Ureter (tissue), 1 donor: ENCODE measurements around the gene MLLT11. TPM values are rescaled to one million over a fixed set of nuclear protein-coding genes. Genes with fewer than 3 reads are reported as not detected.
"Not testable (repeated sequence)": the region's sequence is repeated elsewhere in the genome, so short reads cannot be mapped to it uniquely, and the experiment has no call there.

Experiments used
- DNase-seq: peaks from one replicate; pipeline ENCODE4 v3.0.0-alpha.2; 2020; ENCODE audit warnings: low spot score
- total RNA-seq: library from RNA; stranded (reverse); gene quantifications from one replicate; pipeline ENCODE4 v1.2.4, GENCODE V29; 2023
- donor health status: DM: yes; HTN: yes; CAD: no.

The MLLT11 gene
- total RNA-seq, 1 donor from 2014 or later, result 1.4 TPM

DNA sequence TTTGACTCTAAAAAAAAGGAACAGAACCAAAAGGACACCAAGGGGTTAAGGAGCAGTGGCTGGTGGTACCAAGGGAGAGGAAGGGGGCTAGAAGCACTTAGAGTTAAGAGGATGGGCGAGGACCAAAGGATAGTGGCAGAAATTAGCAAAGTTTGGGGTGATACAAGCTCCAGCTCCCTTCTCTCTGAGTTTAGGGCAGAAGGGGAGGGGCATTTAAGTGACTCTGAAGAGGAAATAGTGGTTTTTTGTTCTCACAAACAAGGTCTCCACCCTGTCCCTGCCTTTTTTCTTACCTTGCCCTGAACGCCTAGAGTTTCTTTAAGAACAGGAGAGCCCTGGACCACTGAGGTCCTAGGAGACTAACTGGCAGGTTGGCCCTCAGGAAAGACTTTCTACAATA is 4.0 kb upstream of the MLLT11 start:
- DNase-seq, result no peak

GRCh38 chr1:151058692-151059091 is 1.5 kb upstream of the MLLT11 start:
- peak; percentile 89 for DNase-seq

- DNase-seq, result peak; percentile 84
These were observed 839 bp upstream of the MLLT11 start, which contains the start of gene CDC42SE1 for GRCh38 chr1:151059109-151060006. Gene CDC42SE1 (minus strand): TSS chr1:151059622. CDS start chr1:151055730, 3,892 bp downstream.

DNA sequence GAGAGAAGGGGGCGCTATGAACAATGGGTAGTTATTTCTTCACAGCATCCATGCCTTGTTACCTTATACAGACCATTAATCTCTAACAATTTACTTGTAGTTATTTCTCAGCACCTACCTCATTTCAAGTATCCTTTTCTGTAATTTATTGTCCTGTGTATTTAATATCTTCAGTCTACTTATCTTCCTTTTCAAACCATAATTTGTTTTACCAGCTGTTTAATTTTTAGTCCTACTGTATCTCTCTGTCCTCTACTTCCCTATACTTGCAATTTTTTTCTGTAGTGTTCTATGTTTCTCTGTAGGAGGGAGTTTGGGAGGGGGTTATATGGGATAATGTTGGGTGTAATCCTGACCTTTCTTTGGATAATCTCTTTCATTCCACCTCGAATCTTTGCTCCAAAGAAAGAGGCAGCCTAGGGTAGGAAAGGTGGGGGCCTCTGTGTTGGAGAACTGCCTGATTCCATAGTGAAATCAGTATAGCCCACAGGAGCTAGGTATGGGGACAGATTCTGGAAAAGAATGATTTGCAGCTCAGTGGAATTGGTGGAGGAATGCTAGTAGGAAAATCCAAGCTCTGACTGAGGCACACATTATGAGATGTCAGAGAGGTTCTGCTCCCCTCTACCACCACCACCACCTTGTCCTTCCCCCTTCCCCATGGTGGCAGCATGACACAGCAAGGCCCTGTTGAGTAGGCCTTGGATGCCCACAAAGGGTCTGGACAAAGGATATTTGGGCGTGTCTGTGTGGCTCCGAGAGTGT is 642 bp downstream of the MLLT11 start:
- no peak for DNase-seq

DNA sequence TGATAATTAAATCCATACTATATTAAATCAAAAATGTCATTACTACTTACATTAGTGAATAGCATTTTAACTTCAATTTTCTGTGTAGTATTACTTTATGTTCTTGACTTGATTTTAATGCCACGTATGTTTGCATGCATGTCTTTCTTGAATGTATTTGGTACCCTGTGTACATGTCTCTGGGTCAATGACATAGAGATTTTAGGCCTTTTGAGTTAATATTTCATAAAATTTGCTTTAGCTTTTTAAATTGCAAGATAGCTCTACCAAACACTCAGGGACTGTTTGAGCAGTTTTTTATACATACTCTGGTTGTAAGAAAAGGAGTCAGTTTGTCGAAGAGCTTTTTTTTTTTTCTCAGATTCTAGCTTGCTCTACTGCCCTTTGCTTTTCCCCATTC is 1.5 kb downstream of the MLLT11 start:
- no peak for DNase-seq

GRCh38 chr1:151062741-151063371 is 2.7 kb downstream of the MLLT11 start:
- DNase-seq, result no peak

DNA sequence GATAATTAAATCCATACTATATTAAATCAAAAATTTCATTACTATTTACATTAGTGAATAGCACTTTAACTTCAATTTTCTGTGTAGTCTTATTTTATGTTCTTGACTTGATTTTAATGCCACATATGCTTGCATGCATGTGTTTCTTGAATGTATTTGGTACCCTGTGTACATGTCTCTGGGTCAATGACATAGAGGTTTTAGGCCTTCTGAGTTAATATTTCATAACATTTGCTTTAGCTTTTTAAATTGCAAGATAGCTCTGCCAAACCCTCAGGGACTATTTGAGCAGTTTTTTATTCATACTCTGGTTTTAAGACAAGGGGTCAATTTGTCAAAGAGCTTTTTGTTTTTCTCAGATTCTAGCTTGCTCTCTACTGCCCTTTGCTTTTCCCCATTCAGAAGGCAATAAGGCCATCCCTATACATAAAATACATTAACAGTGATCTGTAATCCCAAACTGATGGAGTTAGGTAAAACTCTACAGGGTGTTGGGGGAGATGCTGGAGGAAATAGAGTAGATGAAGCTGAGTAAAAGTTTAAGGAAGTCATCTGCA is 5.0 kb downstream of the MLLT11 start:
- no peak for DNase-seq

- no peak for DNase-seq
These were observed 7.0 kb downstream of the MLLT11 start for GRCh38 chr1:151067185-151067584.

GRCh38 chr1:151069103-151069486 is 8.9 kb downstream of the MLLT11 start:
- no peak for DNase-seq

DNA sequence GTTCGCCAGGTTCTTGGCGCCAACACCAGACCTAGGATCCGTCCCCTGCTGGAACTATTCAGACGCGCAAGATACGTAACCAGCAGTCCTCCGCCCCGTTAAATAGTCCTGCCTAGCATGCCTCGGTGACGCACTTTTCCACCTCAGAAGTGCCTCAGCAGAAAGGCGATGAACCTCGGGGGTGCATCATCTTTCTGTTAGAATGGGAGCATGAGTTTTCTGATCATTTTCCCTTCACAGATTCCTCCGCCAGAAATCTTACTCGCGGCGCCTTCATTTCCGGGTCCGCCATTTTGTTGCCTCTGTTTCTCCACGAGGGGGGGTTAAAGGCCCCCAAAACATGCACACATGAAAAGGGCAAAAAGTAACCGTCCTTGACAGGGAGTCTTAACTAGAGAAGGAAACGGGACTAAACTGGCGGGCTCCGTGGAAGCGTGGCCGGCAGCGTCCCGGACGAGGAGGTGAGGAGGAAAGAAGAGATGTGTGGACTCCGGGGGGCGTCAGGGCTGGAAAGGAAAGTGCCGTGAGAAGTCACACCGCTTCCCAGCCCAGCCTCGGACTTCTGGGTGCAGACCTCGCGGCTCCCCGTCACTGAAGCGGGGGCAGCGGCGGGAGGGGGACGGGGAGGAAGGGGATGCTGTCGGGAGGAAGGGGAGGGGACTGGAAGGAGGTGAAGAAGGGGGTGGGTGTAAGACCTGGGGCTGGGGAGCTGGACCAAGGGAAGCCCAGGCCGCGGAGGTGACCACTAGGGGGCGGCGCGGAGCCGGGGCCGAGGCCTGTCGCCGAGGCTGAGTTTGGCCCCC is 10.5 kb downstream of the MLLT11 start, which contains the start of gene GABPB2:
Gene GABPB2, plus strand, starts transcription at position 288 of the 803 bp plus-strand sequence. CDS start 17,429 bp downstream, outside the sequence.
- DNase-seq, result peak; percentile 93

DNA sequence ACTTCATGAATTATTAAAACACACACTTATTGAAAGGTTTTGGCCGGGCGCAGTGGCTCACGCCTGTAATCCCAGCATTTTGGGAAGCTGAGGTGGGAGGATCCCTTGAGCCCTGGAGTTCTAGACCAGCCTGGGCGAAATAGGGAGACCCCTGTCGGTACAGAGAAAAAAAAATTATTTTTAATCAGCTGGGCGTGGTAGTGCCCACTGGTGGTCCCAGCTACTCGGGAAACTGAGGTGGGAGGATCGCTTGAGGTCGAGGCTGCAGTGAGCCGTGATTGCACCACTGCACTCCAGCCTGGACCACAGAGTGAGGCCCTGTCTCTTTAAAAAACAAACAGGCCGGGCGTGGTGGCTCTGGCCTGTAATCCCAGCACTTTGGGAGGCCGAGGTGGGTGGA is 12.0 kb downstream of the MLLT11 start:
- no peak for DNase-seq

- no peak for DNase-seq
These were observed 25.9 kb downstream of the MLLT11 start for GRCh38 chr1:151085953-151086559.

- not testable (repeated sequence) for DNase-seq
These were observed 37.2 kb downstream of the MLLT11 start for GRCh38 chr1:151097426-151097825.

DNA sequence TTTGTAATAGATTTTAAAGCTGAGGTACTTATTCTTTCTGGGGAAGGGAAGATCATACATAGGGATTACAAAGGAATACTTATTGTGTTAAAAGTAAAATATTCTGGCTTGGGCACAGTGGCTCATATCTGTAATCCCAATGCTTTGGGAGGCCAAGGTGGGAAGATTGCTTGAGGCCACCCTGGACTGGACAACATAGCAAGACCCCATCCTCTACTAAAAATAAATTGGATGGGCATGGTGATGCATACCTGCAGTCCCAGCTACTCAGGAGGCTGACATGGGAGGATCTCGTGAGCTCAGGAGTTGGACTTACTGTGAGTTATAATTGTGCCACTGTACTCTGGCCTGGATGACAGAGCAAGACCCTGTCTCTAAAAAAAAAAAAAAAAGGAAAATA is 37.9 kb downstream of the MLLT11 start:
- DNase-seq, result no peak

DNA sequence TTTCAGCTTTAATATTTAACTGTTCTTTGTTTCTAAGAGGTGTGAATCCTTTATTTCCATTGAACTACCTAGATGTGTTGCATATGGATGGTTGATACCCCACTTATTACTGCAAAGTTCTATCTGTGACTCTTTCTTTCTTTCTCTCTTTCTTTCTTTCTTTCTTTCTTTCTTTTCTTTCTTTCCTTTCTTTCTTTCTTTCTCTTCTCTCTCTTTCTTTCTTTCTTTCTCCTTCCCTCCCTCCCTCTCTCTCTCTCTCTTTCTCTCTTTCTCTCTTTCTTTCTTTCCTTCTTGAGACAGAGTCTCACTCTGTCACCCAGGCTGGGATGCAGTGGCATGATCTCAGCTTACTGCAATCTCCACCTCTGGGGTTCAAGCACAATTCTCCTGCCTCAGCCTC is 44.4 kb downstream of the MLLT11 start:
- no peak for DNase-seq

DNA sequence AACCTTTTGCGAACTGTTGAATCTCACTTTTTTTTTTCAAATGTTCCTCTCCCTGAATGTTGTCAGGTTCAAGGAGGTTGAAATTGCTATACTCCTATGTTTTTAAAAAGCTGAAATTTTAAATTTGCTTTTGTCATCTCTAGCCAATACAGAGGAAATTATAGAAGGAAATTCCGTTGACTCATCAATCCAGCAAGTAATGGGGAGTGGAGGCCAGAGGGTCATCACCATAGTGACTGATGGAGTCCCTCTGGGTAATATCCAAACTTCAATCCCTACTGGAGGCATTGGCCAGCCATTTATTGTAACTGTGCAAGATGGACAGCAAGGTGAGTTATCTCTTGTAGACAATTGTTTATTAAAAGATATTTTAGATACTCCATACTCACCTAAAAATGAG is 46.7 kb downstream of the MLLT11 start:
- DNase-seq, result no peak

DNA sequence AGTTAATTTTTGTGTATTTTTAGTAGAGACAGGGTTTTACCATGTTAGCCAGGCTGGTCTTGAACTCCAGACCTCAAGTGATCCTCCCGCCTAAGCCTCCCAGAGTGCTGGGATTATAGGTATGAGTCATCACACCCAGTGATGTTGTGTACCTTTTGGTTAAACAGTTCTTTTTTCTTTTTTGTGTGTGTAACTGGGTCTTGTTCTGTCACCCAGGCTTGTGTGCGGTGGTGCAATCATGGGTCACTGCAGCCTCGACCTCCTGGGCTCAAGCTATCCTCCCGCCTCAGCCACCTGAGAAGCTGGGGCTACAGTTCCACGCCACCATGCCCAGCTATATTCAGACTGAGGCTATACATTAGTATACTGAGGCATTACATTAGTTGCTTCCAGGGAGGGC is 48.1 kb downstream of the MLLT11 start:
- DNase-seq, result no peak

GRCh38 chr1:151113877-151114276 is 53.7 kb downstream of the MLLT11 start:
- no peak for DNase-seq
